T1000 (cell line): Measurements from ENCODE around the gene PRKAR1A.
"Not testable (repeated sequence)": the region's sequence is repeated elsewhere in the genome, so short reads cannot be mapped to it uniquely, and the experiment has no call there.

ENCODE experiments used
- DNase-seq: peaks from one replicate; lab custom pipeline; 2025; ENCODE audit warnings: mixed read lengths; lab: John Stamatoyannopoulos, UW

PRKAR1A gene

DNA sequence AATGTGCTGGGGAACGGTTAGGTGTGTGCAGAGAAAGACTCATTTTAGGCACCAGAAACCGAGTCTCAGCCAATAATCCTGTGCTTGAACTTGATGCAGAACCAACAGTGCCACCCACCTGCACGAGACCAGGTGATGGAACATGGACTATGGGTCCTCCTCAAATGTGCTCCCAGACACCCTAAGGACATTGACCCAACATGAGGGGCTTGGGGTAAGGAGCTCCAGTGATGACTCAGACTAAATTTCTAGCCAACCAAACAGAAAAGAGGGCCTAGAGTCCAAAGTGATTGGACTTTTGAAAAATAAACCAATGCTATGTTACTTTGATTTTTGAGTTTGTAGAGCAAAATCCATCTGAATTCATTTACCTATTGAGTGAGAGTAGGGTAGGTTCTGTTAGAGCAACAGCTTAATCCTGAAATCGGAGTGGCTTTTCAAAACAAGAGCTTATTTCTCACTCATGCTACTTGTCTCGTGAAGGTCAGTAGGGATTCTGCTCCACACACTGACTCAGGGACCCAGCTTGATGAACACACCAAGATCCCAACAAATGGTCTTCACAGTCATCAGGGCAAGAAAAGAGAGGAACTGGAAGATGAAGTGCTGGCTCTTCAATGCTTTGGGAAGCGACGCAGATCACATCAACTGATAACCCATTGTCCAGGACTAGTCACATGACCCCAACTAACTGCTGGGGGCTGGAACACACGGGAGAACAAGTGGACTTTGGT lies 67.1 kb downstream of the PRKAR1A start:
- DNase-seq: no peak

DNA sequence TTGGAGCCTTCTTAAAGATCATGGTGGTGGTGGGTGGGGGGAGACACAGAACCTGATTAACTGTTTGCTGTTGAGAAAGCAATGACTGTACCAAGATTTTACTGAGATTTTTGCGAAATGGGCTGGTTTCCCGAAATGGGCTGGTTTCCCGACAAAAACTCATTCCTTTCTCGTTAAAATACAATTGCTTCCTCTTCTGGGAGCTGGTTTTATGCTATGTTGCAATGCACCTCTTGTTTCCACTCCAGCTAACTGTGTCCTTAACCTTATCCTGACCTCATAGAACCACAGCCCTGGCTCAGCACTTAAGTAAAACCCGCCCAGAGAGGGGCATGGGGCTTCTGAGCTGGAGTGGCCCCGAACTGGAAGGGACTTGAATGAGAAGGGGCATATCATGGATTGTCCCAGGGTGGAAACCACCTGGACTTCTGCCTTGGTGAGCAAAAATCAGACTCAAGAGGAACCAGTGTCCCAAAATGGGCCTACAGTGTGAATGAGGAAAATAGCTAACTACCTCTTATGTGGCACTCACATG lies 68.1 kb downstream of the PRKAR1A start:
- no peak for DNase-seq

GRCh38 chr17:68581863-68582645 lies 69.8 kb downstream of the PRKAR1A start:
- no peak for DNase-seq

DNA sequence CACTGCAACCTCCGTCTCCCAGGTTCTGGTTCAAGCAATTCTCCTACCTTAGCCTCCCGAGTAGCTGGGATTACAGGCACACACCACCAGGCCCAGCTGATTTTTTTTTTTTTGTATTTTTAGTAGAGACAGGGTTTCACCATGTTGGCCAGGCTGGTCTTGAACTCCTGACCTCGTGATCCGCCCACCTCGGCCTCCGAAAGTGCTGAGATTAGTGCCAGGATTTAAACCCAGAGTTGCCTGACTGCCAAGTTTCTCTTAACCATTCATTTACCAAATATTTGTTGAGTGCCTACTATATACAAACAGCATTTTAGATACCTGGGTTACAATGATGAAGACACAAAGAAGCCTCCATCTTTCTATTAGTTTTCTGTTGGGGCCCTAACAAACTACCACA lies 70.6 kb downstream of the PRKAR1A start:
- not testable (repeated sequence) for DNase-seq

DNA sequence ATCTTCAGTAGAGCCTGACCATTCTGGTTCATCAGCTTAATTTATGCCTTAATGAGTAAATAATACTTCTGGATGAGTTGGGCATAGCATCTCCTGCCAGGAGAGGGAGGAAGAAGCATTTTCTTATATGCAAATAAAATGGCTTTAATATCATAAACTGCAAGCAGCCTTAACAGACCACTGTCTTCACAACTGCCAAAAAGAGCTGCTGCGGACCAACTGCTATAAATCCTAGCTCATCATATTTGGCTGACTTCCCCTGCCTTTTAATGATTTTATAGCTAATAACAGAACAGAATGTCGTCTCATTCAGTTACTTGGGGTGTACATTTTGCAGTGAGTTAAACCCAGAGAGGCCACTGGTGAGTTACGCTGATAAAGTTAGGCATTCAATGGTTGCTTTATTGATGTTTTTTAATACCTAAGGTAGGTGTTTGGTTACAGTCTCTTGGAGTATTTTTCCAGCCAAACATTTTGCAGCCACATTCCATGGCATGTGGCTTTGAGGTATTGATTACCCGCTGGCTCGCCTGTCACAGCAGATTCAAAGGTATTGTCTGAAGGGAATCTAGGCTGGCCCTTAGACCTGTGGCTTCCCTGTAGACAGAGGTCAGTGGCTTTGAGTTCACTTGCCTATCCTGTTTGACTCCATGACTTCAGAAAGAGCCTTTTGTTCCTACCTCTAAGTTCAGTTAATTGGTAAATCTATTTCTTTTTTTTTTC lies 72.5 kb downstream of the PRKAR1A start:
- DNase-seq: no peak

DNA sequence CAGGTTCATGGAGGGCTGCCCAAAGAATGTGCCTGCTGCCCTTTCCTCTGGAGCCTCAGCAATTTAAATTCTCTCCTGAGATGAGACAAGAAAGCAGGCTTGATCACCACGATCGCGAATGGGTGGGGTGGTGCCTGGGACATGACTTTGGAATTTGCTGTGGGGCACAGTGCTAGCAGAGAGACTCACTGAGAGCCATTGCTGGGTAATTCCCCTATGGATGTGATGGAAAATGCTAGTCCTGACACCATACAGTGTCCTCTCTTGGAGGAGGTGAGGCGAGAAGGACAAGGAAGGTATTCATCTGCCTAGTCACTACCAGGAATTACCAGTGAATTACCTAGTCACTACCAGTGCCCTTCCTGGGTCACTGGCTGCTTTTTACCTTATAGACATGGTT lies 73.4 kb downstream of the PRKAR1A start:
- DNase-seq: no peak

DNA sequence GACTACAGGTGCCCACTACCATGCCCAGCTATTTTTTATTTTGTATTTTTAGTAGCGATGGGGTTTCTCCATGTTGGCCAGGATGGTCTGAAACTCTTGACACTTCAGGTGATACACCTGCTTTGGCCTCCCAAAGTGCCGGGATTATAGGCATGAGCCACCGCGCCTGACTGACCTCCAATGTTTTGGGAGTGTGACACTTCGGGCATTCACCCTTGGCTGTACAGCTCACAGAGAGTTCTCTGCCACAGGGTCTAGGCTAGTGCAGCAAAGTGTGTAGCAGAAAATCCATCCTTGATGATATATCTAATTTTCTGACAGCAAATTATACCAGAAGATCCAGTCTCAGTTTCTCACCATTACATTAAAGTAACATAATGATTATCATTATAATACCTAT lies 74.8 kb downstream of the PRKAR1A start:
- no peak for DNase-seq

DNA sequence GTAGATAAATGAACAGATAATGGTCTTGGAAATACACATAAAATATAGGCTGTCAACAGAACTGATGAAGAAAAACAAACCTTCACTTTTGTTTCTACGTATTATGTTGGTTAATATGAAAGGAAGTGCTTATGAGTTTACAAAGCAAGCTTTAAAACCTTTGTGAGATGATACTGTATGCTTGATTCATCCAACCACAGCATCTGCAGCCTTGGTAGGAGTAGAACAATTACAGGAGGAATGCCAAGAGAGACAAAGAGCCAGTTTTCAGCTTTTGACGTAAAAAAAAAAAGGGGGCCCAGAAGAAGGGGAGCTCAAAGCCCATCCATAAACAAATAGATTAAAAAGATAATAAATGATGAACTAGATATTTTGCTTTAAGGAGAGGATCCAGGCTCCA lies 75.6 kb downstream of the PRKAR1A start:
- DNase-seq: no peak

DNA sequence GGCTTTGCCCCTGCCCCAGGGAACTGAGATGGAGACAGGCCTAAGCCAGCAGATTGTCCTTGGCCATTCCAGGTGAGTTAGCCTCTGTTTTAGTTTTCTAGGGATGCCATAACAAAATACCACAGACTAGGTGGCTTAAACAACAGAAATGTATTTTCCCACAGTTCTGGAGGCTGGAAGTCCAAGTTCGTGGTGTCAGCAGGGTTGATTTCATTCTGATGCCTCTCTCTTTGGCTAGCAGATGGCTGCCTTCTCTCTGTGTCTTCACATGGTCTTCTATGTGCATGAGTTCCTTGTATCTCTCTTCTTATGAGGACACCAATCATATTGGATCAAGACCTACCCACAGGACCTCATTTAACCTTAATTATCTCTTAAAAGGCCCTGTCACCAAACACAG lies 76.1 kb downstream of the PRKAR1A start:
- DNase-seq: no peak

DNA sequence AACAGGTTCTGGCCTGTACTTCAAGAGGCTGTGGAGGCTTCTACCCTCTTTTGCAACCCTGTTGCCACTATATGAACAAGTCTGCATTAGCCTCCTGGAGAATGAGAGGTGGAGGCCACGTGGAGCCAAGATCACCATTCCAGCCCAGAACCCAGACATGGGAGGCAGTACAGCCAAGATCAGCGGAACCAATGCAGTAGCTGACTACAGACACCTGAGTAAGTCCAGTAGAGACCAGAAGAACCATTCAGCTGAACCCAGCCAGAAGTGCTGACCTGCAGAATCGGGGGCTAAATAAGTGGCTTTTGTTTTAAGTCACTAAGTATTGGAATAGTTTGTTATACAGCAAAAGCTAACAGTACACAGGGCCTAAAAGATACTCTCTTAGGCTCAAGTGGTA lies 76.9 kb downstream of the PRKAR1A start:
- no peak for DNase-seq

- no peak for DNase-seq
Measured at GRCh38 chr17:68591583-68591982, 79.4 kb downstream of the PRKAR1A start.

DNA sequence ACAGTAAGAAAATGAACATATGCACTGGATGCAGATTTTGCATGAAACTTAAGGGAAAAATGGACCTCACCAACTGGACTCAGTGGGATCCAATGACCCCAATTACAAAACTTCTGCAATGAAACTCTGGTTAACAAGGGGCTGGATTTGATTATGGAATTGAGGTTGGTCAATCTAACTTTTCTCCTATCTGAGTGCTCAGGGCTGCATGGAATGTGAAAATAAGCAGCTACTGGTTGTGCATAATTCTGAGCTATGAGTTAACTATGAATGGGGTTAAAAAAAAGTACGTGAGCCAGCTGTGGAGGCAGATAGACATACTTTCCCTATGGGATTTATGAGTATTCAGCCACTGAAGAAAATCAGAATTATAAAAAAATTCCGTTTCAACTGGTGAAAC lies 79.8 kb downstream of the PRKAR1A start:
- no peak for DNase-seq

DNA sequence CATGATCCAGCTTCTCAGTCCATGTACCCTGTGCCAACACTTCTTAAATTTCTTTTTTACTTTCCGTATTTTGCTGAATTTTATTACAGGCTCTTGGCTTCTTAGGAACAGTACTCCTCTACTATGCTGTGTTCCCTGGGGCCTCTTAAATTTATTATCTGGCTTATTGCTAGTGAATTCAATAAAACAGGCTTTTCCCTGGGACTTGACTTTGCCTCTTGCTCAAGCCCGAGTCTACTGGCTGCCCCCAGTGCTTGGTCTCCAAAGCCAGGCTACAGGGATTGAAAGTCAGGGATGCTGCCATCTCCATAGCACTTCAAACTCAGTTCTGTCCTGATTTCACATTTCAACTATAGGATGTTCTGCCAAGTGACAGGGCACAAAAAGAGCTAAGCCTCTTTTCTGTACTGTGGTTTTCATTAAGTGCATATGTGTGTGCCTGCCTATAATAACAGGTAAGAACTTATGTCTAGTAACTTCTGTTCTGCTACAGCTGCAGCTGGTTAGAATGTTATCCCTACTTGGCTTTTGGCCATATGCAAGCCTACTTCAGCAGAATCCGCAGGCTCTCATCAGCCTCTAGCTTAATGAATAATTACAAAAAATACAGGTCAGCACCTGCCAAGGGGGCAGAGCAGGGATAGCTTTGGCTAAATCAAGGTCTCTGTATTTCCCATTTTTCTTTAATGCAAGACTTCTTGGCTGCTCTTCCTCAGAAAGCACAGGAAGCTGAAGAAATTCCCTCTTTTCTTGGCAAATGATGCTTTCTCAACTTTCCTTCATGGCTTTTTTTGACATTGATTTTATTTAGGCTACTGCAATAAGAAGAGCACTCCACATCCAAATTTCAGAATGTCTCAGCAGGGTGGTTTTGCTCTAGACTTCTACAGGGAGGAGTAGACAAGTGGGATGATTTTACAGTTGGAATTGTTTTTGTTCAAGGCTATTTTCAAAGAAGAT lies 80.7 kb downstream of the PRKAR1A start:
- DNase-seq: no peak

DNA sequence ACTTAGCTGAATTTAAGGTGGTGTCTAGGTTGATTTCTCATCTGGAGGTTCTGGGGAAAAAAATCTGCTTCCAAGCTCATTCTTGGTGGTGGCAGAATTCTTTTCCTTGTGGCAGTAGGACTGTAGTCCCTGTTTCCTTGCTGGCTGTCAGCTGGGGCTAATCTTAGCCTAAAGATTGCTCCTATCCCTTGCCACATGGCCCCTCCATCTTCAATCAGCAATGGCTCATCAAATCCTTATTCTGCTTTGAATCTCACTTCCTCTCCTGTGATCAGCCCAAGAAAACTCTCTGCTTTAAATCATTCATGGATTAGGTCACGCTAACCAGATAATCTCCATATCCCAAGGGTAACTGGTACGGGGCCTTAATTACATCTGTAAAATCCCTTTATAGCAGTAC lies 82.3 kb downstream of the PRKAR1A start:
- DNase-seq: no peak

- no peak for DNase-seq
Measured at GRCh38 chr17:68595496-68595895, 83.3 kb downstream of the PRKAR1A start.

GRCh38 chr17:68595986-68596385 lies 83.8 kb downstream of the PRKAR1A start:
- DNase-seq: no peak

DNA sequence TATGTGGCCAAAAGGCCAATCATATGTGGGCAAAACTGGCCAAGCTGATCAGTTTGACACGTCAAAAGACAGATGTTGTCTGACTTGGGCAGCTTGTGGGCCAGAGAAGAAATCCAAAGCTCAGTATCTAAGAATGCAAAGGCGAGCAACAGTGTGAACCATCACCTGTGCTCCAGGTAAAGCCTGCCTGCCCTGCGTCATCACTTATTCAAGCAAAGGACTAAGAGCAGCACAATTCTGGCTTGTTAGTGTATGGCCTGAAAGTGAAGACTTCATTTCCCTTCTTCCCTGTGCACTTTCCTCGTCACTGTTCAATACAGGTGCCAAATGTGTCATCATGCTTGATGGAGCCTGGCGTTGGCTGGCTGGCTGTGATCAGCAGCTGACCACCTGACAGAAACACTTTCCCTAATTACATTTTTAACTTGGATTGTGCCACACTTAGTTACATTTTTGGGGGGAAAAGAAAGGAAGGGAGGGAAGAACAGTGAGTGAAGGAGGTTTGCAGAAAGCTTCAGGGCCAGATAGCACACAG lies 84.2 kb downstream of the PRKAR1A start:
- no peak for DNase-seq

DNA sequence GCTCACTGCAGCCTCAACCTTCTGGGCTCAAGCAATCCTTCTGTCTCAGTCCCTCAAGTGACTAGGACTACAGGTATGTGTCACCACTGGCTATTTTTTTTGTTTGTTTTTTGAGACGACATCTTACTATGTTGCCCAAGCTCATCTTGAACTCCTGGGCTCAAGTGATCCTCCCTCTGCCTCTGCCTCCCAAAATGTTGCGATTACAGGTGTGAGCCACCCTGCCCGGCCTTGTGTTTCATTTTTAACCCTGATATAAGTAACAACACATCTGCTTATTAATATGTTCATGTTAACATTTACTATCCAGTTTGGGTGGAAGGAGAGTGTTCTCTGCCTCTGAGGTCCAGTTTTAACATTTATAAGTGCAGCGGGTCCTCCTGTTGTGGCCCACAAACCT lies 85.8 kb downstream of the PRKAR1A start:
- no peak for DNase-seq

- no peak for DNase-seq
Measured at GRCh38 chr17:68598545-68598961, 86.3 kb downstream of the PRKAR1A start.

DNA sequence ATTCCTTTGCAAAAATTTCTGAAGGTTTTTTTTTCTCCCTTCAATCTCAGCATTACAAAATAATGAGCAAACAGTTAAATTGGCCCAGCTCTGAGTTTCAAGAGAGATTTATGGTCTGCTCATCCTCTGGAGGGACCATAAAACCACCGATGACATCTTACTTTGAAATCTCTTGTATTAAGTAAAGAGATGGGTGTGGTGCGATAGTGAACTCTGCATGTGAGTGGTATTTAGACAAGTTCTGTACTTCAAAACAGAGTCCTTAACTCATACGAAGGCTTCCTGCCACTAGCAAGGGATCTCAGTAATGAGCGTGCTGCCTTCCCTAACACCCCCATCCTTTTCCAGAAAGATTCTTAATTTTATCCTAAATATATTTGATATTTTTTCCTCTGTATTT lies 86.9 kb downstream of the PRKAR1A start:
- no peak for DNase-seq

DNA sequence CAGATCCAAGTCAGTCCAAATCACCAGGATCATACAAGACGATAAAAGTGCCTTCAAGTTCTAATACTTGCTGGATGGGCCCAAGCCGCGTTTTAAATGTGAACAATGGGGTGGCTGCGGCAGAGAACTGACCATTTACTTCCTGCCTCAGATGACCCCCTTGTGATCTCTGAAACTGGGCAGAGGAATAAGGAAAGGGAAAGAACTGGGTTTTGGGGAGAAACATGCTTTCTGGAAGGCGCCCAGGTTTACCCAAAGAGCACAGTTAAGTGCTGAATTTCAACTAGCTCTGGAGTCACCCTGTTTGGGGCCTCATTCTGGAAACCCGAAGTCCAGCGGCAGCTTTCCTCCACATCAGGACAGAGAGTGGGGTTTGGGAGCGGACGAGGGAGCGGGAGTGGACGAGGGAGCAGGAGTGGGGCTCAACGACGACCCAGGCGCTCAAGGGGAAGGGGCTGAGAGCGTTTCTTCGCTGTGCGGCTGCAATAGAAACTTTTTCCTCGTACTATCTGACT lies 87.4 kb downstream of the PRKAR1A start:
- DNase-seq: no peak
